GM12873 (cell line): ENCODE data around the gene TP53TG5.

ENCODE experiments used
- TF ChIP-seq, protein P1 (sequence below): IDR thresholded peaks from 2 replicates; pipeline ENCODE4 v1.5.1; 2012; ENCODE audit warnings: low read depth, mild to moderate bottlenecking, moderate library complexity, low read length, control low read depth; ENCODE audit not compliant: insufficient read depth; ENCODE audit errors: missing control alignments

Gene TP53TG5

DNA sequence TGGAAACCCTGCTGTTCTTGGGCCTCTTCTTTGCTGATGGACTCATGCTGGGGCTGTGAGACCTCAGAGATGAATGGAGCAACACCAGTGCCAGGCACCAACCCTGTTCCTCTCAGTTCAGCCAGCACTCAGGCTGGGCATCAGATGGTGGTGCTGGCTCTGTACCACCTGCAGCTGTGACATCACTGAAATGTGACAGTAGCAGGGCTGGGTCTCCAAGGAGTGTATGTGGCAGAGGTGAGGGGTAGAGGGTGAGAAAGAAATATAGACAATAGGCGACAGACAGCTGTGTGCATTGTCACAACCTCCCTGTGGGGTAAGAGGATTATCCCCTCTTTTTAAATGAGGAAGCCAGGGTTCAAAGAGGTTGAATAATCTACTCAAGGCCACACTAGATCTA lies at the start of gene TP53TG5:
TP53TG5 (minus strand) TSS at position 135 of the 400 bp plus-strand sequence; CDS start at position 46, 89 bp downstream.
- TF ChIP-seq, protein P1, sequence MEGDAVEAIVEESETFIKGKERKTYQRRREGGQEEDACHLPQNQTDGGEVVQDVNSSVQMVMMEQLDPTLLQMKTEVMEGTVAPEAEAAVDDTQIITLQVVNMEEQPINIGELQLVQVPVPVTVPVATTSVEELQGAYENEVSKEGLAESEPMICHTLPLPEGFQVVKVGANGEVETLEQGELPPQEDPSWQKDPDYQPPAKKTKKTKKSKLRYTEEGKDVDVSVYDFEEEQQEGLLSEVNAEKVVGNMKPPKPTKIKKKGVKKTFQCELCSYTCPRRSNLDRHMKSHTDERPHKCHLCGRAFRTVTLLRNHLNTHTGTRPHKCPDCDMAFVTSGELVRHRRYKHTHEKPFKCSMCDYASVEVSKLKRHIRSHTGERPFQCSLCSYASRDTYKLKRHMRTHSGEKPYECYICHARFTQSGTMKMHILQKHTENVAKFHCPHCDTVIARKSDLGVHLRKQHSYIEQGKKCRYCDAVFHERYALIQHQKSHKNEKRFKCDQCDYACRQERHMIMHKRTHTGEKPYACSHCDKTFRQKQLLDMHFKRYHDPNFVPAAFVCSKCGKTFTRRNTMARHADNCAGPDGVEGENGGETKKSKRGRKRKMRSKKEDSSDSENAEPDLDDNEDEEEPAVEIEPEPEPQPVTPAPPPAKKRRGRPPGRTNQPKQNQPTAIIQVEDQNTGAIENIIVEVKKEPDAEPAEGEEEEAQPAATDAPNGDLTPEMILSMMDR = no peak

DNA sequence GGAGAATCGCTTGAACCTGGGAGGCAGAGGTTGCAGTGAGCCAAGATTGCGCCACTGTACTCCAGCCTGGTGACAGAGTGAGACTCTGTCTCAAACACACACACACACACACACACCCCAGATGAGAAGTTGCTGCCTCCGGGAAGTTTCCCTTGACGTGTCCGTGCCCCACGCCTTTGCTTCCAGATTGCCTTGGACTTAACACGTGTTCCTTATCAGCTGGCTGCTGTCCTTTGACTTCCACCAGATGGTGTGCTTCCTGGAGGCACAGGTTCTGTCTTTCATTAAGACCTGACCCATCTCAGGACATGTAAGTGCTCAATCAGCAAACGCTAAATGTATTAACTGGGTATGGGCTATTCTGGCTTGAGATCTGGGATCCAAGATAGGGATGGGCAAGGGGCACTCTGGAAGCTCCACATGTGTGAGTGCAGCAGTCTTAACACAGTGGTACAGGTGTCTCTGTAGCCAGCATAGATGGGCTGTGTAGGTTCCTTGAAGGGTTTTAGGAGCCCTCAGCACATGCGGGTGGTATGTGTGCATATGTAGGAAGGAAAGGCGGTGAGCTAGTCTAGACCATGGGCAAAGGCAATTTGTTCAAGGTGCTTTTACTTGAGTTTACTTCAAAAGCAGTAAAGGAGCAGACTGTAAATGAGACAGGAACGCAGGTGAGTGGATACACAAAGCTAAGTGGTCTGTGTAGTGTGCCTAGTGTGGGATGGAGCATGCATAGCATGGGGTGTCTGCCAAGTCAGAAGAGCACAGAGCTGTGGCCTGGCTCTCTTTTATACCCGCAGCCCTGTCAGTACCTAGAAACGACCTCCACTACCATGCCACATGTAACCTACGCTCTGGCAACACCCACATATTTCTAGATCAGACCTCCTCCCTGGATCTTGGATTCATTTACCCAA lies 49.4 kb upstream of the TP53TG5 start:
- TF ChIP-seq, protein P1 = no peak

DNA sequence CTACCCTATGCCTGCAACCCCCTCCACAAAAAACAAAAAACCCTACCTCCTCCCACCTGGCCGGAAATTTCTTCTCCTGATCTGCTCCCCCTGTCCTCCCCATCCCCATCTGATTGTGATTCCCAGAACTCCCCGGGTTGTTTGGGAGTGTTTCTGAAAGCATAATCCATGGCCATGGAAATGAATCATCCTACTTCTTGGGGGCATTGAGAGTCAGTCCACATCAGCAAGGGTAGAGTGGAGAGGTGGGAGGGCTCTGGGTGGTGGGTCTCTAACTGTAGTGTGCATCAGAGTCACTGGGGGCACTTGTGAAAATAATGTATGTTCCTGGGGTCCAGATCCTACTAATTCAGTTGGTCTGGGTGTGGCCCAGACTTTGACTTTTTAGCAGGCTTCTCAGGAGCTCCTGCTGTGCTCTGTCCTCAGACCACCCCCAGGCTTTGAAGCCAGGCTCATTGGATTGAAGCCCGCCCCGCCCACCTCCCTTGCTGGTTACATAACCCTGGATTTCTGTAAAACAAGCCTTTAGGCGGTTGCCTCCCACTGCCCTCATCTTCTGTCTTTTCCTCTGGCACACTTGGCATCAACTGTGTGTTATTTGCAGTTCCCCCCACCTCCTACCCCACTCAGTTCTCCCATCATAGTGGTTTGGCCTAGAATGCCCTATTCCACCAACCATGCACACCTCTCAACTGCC lies 48.3 kb upstream of the TP53TG5 start:
- TF ChIP-seq, protein P1 = no peak

DNA sequence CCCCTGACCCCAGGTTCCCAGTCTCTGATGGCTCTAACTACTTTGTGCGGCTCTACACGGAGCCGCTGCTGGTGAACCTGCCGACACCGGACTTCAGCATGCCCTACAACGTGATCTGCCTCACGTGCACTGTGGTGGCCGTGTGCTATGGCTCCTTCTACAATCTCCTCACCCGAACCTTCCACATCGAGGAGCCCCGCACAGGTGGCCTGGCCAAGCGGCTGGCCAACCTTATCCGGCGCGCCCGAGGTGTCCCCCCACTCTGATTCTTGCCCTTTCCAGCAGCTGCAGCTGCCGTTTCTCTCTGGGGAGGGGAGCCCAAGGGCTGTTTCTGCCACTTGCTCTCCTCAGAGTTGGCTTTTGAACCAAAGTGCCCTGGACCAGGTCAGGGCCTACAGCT lies 47.4 kb upstream of the TP53TG5 start:
- TF ChIP-seq, protein P1 = no peak

DNA sequence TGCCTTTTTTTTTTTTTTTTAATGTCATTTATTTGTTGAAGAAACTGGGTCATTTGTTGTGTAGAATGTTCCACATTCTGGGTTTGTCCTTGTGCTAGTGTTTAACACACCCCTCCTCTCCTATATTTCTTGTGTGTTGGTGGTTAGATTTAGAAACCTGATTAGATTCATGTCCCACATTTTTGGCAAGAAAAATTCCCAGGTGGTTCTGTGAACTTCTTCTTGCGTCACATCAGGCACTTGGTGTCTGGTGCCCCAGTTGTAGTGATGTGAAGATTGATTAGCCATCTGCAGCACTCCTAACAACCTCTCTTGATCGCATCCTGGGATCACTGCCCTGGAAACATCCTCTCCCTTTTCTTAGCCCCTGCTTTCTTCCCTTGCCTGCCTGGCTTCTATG lies 45.6 kb upstream of the TP53TG5 start:
- TF ChIP-seq, protein P1 = no peak

DNA sequence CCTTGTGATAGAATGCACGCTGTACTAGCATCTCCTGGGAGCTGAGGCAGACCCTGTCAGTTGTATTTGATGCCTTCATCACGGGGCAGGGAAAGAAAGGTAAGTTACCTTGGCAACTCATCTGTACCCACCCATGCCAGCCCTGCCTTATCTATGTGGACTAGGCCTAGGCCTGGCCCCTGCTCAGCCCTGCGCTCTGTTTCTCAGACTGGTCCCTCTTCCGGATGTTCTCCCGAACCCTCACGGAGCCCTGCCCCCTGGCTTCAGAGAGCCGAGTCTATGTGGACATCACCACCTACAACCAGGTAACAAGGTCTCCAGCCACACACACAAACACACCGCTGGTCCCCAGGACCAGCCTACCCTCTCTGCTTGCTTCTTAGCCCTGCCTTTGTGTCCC lies 42.0 kb upstream of the TP53TG5 start:
- TF ChIP-seq, protein P1 = no peak
